Stimulated activated CD4-positive, alpha-beta T cell treated with anti-CD3 and anti-CD28 coated beads, Interleukin-15, amount 100 ng/mL, for 1 hour (primary cell): ENCODE results near the gene PFN2.
"Not testable (repeated sequence)": the region's sequence is repeated elsewhere in the genome, so short reads cannot be mapped to it uniquely, and the experiment has no call there.

Source experiments
- DNase-seq, 2 donors: peaks; one replicate each; pipeline ENCODE4 v3.0.0-alpha.2; 2020; ENCODE audit warnings: low read depth in 1 of 2, low spot score in 1 of 2

Gene PFN2

DNA sequence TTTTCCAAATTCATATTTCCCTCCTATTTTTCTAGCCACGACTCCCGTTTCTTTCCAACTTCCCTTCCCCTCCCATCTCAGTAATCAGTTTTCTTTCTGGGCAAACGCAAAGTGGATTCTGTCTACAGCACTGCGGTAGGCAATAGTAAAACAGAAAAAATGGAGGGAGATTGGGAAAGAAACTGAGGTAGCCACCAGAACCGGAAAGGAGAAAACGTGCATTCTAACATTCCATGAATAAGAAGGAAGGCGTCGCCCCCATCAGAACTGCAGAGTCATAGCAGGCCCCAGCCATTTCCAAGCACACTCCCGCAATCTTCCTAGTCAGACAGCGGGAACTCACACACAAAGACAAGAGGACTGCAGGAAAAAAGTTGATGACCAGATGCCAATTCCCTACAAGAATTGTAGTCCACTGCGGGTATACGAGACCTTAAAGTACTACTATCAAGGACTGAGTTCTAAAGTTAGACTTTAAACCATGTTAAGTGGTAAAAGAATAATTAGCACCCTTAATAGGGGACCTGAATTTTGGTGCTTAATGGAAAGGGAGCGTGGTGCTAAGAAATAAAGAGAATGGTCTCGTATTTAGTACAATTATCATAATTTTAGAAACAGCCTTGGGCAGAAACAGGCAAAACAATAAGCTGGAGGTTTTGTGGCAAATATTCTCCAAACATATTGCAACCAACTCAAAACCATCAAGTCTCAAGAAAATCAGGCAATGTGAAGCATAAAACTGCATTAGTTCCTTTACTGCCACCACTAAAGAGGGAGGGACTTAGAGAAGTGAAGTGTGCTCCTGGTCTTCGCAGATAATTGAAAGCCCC, 1.4 kb downstream of the PFN2 start:
- DNase-seq, result no peak

DNA sequence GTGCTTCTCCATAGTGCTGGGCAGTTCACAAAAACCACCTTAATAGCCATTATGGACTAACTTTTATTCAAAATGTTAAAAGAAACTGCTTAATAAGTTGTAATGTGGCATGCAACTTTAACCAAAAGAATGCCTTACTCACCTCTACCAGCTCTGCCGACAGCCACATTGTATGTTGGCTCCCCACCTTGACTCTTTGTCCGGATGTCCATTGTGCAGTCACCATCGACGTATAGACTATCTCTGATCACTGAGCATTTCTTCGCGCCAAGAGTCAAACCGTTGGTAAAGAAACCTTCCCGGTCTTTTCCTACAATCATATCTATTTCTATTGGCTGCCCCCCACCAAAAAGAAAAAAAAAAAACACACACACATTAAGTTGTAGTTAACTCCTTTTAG, 2.5 kb downstream of the PFN2 start:
- DNase-seq, result no peak

GRCh38 chr3:149967086-149967685, 3.5 kb downstream of the PFN2 start:
- no peak for DNase-seq

DNA sequence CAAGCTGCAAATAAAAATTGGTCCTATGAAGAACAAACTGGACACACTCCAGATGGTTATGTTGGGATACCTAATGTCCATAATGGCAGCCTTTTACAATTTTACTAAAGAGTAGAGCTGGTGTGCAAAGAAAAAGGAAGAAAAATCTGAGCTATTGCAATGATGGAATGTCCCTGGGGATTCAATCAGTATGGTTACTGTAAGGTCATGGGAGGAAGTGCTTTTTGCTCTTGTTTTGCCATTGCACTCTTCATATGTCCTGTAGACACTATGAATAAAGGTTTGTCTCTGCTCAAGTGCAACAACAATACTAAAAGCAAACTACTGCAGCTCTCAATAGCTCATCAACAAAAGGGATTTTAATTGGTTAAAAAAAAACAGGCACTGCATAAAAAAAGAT, 5.4 kb downstream of the PFN2 start:
- no peak for DNase-seq

DNA sequence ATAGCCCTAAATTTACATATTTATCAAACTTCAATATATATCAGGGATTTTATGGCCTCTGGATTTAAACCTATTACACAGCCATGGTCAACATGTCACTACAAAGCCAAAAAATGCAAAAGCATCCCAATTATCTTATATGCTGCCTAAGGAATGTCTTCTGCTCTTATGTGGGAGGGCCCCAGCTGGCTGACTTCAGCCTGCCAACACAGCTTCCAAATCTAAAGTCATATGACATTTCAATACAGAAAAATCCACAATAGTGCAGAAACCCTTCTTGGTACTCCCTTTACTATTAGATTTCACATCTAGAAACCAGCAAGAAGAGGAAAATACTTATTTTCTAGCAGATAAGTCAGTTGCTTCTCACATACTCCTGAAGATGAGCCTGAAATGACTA, 6.4 kb downstream of the PFN2 start:
- DNase-seq, result no peak

- no peak for DNase-seq
Observed at GRCh38 chr3:149963485-149963884, 7.2 kb downstream of the PFN2 start.

DNA sequence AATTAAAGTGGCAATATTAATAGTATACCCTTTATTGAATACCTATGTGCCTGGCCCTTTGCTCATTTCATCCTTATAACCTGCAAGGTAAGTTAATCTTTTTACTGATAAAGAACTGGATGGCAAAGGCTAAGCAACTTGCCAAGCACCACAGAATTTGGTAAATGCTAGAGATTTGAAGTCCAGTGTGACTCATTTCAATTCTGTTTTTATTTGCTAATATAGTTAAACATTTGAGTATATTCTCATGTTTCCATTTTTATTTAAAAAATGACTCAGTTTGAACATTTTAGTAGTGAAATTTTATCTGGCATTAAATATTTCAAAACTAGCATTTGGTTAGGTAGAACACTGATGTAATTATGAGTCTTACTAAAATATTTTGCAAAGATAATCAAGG, 11.3 kb downstream of the PFN2 start:
- no peak for DNase-seq

GRCh38 chr3:149958171-149958796, 12.4 kb downstream of the PFN2 start:
- no peak for DNase-seq

GRCh38 chr3:149957361-149958125, 13.2 kb downstream of the PFN2 start:
- no peak for DNase-seq

DNA sequence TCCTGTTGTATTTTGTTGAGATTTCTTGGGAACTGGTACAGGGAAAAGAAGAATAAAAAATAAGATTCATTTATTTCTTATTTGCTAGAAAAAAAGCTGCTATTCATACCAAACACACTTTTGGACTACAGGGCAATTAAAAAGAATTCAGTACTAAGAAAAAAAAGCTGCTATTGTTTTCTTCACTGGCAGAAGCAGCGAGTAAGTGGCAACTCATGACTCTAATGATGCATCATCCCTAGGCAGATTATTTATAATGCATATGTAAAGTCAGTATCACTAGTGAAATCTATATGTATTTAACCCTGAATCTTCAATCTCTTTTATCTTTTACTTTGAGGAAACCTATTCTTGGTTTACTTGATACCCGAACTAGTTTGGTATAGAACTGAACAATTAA, 15.2 kb downstream of the PFN2 start:
- DNase-seq, result no peak

- DNase-seq, result no peak
Observed at GRCh38 chr3:149954812-149955211, 15.9 kb downstream of the PFN2 start.

- DNase-seq, result no peak
Observed at GRCh38 chr3:149949181-149949580, 21.5 kb downstream of the PFN2 start.

DNA sequence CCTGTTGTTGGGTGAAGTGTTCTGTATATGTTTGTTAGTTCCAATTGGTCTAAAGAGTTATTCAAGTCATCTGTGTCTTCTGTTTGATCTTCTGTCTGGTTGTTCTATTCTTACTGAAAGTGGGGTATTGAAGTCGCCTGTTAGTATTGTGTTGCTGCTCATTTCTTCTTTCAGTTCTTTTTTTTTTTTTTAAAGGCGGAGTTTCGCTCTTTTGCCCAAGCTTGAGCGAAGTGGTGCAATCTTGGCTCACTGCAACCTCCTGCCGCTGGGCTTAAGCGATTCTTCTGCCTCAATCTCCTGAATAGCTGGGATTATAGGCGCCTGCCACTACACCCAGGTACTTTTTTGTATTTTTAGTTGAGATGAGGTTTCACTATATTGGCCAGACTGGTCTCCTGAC, 23.5 kb downstream of the PFN2 start:
- no peak for DNase-seq

GRCh38 chr3:149943966-149944365, 26.7 kb downstream of the PFN2 start:
- DNase-seq, result not testable (repeated sequence)

GRCh38 chr3:149942409-149942808, 28.3 kb downstream of the PFN2 start:
- no peak for DNase-seq

GRCh38 chr3:149941946-149942345, 28.7 kb downstream of the PFN2 start:
- no peak for DNase-seq

DNA sequence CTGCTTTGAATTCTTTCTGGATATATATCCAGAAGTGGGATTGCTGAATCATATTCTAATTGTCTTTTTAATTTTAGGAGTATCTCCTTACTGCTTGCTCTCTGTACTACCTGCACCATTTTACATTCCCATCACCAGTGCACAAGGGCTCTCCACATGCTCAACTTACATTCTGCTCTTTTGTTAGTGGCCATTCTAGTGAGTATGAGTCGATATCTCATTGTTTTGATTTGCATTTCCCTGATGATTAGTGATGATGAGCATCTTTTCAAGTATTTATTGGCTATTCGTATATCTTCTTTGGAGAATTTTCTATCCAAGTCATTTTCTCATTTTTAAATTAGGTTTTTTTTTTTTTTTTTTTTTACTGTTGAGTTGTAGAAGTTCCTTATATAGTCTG, 29.5 kb downstream of the PFN2 start:
- no peak for DNase-seq

GRCh38 chr3:149938392-149939055, 32.2 kb downstream of the PFN2 start:
- DNase-seq, result not testable (repeated sequence)

DNA sequence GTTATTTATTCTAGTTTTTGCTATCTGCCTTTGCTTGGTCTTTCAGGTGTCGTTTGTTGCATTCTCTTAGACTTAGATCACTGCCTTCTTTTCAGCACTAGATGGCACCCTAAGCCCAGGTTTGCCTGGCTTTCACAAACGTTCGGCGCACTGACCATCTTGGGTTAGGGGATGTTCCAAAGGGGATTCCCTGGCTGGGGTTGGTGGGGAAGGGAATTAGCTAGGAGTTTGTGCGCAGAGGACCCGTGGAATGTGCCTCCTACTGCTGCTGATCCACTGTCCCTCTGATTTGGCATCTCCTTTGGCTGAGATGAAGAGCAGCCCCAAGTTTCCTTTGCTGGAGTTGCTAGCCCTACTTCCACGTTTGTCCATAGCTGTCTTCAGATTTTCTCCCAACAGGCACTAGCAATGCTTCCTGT, 33.9 kb downstream of the PFN2 start:
- peak in 1 of 2 donors; percentile 8 for DNase-seq

DNA sequence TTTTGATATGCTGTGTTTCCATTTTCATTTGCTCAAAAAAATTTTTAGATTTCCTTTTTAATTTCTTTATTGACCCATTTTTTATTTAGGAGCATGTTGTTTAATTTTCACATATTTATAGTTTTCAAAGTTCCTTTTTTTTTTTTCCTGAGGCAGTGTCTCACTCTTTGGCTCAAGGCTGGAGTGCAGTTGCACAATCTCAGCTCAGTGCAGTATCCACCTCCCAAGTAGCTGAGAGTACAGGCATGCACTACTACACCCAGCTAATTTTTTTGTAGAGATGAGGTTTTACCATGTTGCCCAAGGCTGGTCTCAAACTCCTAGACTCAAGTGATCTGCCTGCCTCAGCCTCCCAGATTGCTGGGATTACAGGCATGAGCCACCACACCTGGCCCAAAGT, 36.2 kb downstream of the PFN2 start:
- DNase-seq, result no peak

- no peak for DNase-seq
Observed at GRCh38 chr3:149933858-149934257, 36.8 kb downstream of the PFN2 start.
